Activated CD8-positive, alpha-beta memory T cell treated with anti-CD3 and anti-CD28 coated beads, Interleukin-2, amount 50 U/mL, for 48 hours (primary cell): Measurements from ENCODE around the gene GBX1.

Experiments used
- DNase-seq: peaks from one replicate; pipeline ENCODE4 v3.0.0-alpha.2; 2020

Gene GBX1

GRCh38 chr7:151193203-151193978, 25.9 kb upstream of the GBX1 start:
- DNase-seq = no peak

- no peak for DNase-seq
Measured at GRCh38 chr7:151192002-151192539, 24.6 kb upstream of the GBX1 start.

GRCh38 chr7:151191544-151191943, 24.1 kb upstream of the GBX1 start:
- no peak for DNase-seq

GRCh38 chr7:151189038-151189437, 21.5 kb upstream of the GBX1 start:
- no peak for DNase-seq

- no peak for DNase-seq
Measured at GRCh38 chr7:151188252-151188542, 20.7 kb upstream of the GBX1 start.

GRCh38 chr7:151187409-151188251, 20.1 kb upstream of the GBX1 start:
- no peak for DNase-seq

- DNase-seq = no peak
Measured at GRCh38 chr7:151186640-151187408, 19.3 kb upstream of the GBX1 start, which contains the start of gene ASB10. Gene ASB10, minus strand, starts transcription at chr7:151187250. Its CDS starts 120 bp downstream, at chr7:151187130.

GRCh38 chr7:151185762-151186639, 18.5 kb upstream of the GBX1 start:
- DNase-seq = no peak

- DNase-seq = no peak
Measured at GRCh38 chr7:151181011-151181431, 13.5 kb upstream of the GBX1 start.

GRCh38 chr7:151179946-151180345, 12.5 kb upstream of the GBX1 start:
- no peak for DNase-seq

GRCh38 chr7:151179287-151179860, 11.9 kb upstream of the GBX1 start:
- no peak for DNase-seq

- DNase-seq = no peak
Measured at GRCh38 chr7:151178831-151179230, 11.3 kb upstream of the GBX1 start.

GRCh38 chr7:151178236-151178635, 10.7 kb upstream of the GBX1 start:
- no peak for DNase-seq

- no peak for DNase-seq
Measured at GRCh38 chr7:151177310-151177709, 9.8 kb upstream of the GBX1 start.

GRCh38 chr7:151176401-151176800, 8.9 kb upstream of the GBX1 start:
- peak; percentile 30 for DNase-seq

GRCh38 chr7:151175793-151176311, 8.4 kb upstream of the GBX1 start:
- DNase-seq = peak; percentile 32

GRCh38 chr7:151175047-151175792, 7.7 kb upstream of the GBX1 start:
- peak; percentile 48 for DNase-seq

GRCh38 chr7:151174246-151175046, 7.0 kb upstream of the GBX1 start:
- peak; percentile 60 for DNase-seq

GRCh38 chr7:151173386-151174245, 6.1 kb upstream of the GBX1 start:
- DNase-seq = peak; percentile 48
